Central memory CD4-positive, alpha-beta T cell (primary cell): Measurements from ENCODE around the gene CYTH1.

Experiments used
- DNase-seq: peaks from one replicate; pipeline ENCODE4 v3.0.0; 2022
- total RNA-seq, 3 experiments: gene quantifications; one replicate each; lab custom pipeline; 2026; lab: John Stamatoyannopoulos, UW

CYTH1 gene, protein sequence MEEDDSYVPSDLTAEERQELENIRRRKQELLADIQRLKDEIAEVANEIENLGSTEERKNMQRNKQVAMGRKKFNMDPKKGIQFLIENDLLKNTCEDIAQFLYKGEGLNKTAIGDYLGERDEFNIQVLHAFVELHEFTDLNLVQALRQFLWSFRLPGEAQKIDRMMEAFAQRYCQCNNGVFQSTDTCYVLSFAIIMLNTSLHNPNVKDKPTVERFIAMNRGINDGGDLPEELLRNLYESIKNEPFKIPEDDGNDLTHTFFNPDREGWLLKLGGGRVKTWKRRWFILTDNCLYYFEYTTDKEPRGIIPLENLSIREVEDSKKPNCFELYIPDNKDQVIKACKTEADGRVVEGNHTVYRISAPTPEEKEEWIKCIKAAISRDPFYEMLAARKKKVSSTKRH
- 153 to 862 (median 598) reads per million in 3 experiments for total RNA-seq

GRCh38 chr17:78781893-78782304, at the start of gene CYTH1:
CYTH1 (minus strand) TSS chr17:78782273; CDS start chr17:78782223, 50 bp downstream.
- no peak for DNase-seq

- no peak for DNase-seq
Observed at GRCh38 chr17:78829477-78829876, 47.4 kb upstream of the CYTH1 start.

GRCh38 chr17:78828470-78829185, 46.6 kb upstream of the CYTH1 start:
- no peak for DNase-seq

DNA sequence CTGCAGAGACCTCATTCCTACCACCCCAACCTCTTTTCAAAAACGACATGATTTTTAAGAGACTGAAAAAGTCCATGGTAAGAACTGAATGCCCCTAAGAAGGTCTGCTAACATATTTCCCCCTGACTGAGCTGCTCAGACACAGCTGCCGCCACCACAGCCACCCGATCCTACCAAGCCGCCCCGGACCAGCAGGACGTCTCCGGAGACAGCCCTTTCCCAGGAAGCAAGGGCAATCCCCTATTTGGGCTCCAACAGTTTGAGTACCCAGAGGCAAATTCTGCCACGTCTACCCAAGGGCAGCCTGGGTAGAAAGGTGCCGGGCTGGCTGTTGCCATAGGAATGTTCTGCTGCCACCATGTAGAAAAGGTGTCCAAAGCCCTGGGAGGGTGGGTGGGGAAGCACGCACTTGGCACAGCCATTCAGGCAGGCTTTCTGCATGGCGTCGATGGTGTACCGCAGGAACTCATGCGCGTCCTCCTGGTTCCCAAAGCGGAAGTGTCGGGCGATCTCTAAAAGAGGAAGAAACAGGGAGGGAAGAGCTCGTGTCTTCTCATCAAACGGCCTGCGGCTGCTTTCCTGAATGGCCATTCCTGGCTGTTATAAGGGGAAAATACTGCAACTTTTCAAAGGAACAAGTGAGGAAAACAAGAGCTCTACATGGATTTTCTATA, 44.9 kb upstream of the CYTH1 start:
- no peak for DNase-seq

- no peak for DNase-seq
Observed at GRCh38 chr17:78826421-78826820, 44.3 kb upstream of the CYTH1 start.

DNA sequence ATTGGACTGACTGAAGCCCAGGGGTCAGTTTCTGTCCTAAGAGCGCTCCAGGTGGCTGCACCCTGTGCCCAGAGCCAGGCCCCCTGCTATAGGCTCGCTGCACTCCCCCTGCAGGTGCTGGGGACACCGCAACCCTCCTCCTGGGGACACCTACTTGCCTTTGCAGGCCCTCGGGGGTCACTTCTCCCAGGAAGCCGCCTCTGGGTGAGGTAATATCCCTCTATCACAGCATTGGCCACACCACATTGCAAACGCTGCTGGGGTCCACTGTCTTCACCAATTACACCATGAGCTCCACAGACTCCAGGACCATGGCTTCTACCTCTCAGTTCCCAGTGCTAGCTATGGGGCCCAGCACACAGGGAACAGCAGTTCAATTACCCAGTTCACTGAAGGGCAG, 43.6 kb upstream of the CYTH1 start:
- no peak for DNase-seq

GRCh38 chr17:78824240-78824639, 42.2 kb upstream of the CYTH1 start:
- DNase-seq = no peak

- DNase-seq = no peak
Observed at GRCh38 chr17:78823282-78824046, 41.4 kb upstream of the CYTH1 start.

DNA sequence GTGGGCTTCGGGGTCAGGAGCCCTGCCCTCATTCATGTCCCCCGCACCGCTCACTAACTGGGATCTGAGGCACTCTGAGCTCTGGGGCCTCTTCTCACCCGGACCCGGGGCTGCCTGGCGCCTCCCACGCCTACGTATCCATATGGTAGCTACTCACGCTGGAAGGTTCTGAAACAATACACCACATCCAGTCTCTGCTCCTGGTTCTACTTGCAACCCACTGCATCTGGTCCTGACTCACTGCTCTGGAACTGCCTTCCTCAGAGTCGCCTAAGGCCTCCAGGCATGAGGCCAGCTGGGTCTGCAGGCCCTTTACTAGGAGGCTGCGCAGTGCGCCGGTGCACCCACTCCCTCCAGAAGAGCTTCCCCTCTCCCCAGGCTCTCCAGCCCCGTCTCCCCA, 40.5 kb upstream of the CYTH1 start:
- no peak for DNase-seq

GRCh38 chr17:78821961-78822360, 39.9 kb upstream of the CYTH1 start:
- no peak for DNase-seq

DNA sequence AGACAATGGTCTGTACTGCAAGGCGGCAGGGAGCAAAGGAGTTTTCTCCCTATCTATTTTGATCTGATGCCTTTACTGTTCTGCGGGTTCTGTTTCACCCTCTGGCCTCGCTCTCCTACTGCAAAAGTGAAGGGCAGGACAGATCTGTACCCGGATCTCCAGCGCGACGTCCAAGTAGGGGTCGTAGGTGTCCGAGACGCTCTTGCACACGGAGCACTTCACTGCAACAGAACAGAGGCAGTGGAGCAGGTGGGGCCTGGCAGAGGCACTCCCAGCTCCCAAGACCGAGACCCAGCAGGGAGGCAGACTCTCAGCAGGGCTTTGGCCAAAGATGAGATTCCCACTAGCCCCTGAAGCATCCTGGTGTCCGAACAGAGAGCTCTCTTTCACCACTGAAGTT, 38.8 kb upstream of the CYTH1 start:
- DNase-seq = no peak

- no peak for DNase-seq
Observed at GRCh38 chr17:78819806-78820792, 38.0 kb upstream of the CYTH1 start.

GRCh38 chr17:78819402-78819801, 37.3 kb upstream of the CYTH1 start:
- DNase-seq = no peak

GRCh38 chr17:78818932-78819331, 36.9 kb upstream of the CYTH1 start:
- DNase-seq = peak; percentile 84

DNA sequence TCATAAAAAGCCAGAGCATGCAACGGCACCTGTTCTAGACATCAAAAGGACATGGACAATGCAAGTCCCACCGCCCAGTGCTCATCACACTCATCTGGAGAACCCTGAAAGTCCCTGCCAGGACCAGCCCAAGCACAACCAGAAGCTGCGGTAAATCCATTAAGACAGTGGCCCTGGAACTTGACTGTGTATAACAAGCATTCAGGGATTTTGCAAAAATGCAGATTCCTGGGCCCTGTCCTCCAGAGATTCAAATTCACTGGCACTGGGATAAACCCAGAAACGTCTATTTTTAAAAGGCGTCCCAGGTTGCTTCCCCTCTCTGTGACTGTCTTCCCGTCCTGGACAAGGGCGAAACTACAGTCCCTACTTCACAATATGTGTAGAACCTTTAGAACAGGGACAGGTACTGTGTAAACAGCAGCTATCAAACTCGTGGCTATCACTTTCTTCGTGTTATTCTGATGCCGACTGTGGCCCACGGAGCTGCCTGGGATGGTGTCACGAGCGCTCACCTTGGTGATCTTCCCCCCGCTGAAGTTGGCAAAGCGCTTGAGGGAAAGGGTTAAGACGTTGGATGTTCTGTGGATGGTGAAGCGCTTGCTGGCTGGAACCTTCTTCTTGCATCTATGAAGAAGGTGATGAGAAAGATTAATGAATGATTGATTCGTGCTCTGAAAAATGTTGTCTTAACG, 36.2 kb upstream of the CYTH1 start:
- no peak for DNase-seq

- peak; percentile 96 for DNase-seq
Observed at GRCh38 chr17:78817123-78817522, 35.0 kb upstream of the CYTH1 start.

GRCh38 chr17:78815696-78816095, 33.6 kb upstream of the CYTH1 start:
- no peak for DNase-seq

- DNase-seq = peak; percentile 46
Observed at GRCh38 chr17:78812855-78813254, 30.8 kb upstream of the CYTH1 start.

DNA sequence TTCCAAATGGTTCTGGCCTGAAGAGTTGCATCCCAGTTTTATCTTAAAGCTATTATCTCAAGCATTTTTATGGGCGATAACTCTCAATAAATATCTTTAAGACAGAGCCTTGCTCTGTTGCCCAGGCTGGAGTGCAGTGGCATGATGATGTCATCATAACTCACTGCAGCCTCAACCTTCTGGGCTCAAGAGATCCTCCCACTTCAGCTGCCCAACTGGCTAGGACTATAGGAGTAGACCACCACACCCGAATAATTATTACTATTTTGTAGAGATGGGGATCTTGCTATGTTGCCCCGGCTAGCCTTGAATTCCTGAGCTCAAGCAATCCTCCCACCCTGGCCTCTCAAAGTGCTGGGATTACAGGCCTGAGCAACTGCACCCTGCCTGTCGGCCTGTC, 26.1 kb upstream of the CYTH1 start:
- DNase-seq = no peak

GRCh38 chr17:78806451-78806850, 24.4 kb upstream of the CYTH1 start:
- peak; percentile 78 for DNase-seq

DNA sequence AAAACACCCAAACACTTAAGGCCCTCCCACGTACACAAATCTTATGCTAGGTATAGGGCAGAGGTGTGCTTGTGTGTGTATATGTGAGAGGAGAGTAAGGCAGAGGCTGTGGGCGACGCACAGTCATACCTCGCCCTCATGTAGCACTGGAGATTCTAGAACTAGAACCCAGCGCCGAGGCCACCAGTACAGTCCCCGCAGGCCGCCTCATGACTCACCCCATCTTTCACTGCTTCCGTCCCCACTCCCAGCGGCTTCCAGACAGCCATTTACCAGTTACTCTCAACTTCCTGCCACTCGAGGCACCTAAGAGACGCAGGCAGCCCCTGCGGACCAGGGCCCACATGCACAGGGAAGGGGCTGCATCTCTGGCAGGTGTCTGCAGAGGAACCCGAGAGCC, 23.2 kb upstream of the CYTH1 start:
- peak; percentile 76 for DNase-seq
